ENCODE results near the gene EIF2A.
"Not testable (repeated sequence)": the region's sequence is repeated elsewhere in the genome, so short reads cannot be mapped to it uniquely, and the experiment has no call there.

Gene EIF2A

GRCh38 chr3:150544041-150544440, 2.5 kb upstream of the EIF2A start:
- DNase-seq, result no peak

- DNase-seq, result no peak
Measured at GRCh38 chr3:150544726-150545125, 1.9 kb upstream of the EIF2A start.

DNA sequence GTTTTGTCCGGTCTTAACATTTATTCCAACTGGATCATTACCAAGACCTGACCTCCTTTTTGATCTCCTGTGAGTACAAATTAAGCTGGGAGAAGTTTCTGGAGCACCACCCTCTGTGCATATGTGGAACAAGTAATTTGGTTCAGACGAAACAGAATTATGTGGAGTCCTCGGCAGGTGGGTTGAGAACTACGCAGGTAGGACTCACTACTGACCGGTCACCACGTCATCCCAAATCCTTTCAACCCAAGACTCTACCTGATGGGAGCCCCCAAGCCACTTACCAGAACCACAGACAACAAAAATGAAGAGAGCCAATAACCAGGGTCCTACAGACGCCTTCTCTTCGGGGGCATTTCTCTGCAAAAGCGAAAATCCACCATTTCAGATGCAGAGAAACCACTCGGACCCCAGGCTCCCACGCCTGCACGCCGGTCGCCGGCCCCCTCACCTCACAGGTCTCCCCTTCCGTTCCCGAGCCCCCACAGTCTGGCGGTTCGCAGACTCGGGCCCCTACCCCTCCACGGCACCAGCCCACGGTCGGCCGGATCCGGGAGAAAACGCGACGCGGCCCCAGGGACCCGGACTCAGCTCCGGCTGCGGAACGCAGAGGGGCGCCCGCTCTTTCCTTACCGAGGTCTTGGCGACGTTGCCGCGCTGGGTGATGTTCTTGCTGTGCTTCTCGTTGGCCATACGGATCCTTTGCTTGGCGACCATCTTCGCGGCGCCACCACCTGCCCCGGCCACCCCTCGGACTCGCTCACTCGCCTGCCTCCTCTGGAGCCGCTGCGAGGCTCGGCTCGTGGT, 965 bp upstream of the EIF2A start:
- DNase-seq, result no peak

- DNase-seq, result no peak
Measured at GRCh38 chr3:150547045-150547741, 606 bp downstream of the EIF2A start.

DNA sequence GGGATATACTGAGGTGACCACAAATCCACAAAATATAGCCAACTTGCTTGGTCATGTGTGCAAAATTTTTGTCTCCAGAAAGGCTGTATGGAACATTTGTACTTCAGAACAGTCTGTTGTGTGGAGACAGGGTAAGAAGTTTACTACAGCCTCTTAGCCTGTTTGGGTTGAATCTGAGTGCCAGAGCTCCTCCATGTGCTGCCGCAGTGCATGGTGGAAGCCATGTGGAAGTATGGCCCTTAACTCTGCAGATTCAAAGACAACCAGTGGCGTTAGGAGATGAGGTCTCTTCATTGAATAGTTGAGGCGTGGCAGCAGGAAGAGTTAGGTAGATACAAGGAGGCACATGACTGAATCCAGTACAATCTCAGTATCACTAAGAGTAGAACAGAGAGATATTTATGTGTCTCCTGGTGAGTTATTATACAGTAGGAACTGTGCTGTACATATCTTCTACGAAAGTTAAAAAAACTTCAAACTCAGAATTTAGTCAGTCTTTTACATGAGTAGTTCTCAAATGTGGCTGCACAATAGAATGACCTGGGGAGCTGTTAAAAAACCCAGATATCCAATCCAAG, 9.4 kb downstream of the EIF2A start:
- DNase-seq, result no peak

DNA sequence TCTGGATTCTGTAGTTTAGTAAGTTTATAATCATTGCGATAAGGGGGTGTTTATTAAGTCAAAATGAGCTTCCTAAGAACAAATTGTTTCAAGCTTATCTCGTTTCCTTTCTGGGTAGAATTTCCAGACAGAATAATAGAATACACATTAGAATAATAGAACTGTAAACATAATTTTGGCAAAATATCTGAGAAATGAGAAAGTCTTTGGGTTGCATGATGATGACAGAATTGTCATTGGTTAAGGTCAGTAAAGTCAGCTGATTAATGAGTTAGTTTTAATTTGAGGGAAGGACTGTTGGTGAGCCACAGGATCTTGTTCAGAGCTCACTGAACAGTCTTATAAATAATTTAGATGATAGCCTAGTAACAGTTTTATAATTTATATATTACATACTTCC, 10.2 kb downstream of the EIF2A start:
- DNase-seq, result no peak

- DNase-seq, result no peak
Measured at GRCh38 chr3:150557725-150558124, 11.1 kb downstream of the EIF2A start.

- no peak for DNase-seq
Measured at GRCh38 chr3:150564243-150564642, 17.7 kb downstream of the EIF2A start.

DNA sequence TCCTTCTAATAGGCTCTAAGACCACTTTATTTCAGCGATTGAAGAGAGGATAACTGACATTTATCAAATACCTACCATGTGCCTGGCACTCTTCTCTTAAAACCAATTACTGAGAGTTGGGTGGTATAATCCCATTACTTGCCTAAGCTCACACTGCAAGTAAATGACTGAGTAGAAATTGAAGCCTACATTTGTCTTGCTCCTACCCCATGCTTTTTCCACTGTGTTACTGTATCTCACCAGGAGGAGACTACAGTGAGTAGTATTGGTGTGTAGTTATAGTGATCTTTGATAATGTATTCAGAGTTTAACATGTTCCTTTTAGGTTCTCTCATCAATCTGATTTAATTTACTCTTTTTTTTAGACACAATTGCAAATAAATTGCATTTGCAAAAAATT, 20.7 kb downstream of the EIF2A start:
- DNase-seq, result no peak

- DNase-seq, result no peak
Measured at GRCh38 chr3:150577855-150578254, 31.3 kb downstream of the EIF2A start.

DNA sequence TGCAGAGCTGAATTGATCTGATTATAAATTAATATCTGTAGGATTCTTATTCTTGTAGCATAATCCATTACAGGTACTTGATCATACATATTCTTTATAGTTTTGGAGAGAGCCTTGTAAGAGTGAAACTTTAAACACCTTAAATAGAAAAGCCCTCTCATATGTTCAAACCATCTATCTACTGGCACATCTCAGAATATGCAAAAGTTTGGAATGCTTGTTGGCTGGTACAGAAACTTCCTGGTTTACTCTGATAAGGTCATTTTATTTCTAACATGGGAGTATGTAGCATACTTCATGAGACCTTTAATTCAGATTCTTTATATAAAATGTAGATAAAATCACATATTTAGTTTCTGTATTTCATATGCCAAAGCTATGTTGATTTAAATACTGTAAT, 34.6 kb downstream of the EIF2A start:
- no peak for DNase-seq

DNA sequence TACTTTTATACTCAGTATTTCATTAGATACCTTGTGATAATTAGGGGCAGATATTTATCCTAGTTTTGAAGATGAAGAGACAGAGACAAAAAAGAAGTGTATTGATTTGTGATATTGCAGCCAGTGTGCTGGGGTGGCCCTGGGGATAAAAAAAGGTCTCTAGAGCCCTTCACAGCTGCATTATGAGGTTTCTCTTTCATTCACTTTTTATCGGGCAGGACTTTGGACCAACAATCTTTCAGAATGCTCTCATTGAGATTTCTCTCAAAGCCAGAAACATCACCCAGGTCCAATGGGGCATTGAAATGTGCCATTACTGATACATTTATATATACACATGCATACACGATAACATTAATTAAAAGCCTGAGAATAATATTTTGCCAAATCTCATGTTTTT, 36.0 kb downstream of the EIF2A start:
- DNase-seq, result no peak

DNA sequence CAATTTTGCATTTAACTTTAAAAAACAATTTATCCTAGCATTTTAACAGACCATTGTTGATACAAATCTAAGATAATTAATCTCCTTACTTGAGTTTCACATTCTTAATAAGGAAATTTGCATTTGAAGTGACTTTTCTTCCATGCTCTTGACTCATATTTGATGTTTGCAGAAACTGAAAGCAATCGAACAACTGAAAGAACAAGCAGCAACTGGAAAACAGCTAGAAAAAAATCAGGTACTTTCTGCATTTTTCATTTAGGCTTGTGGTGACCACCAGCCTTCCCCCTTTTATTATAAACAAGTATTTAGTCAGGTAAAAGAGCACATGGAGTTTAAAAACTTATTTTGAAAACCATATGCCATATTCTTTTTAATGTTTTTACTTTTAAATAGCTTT, 36.4 kb downstream of the EIF2A start:
- DNase-seq, result no peak

DNA sequence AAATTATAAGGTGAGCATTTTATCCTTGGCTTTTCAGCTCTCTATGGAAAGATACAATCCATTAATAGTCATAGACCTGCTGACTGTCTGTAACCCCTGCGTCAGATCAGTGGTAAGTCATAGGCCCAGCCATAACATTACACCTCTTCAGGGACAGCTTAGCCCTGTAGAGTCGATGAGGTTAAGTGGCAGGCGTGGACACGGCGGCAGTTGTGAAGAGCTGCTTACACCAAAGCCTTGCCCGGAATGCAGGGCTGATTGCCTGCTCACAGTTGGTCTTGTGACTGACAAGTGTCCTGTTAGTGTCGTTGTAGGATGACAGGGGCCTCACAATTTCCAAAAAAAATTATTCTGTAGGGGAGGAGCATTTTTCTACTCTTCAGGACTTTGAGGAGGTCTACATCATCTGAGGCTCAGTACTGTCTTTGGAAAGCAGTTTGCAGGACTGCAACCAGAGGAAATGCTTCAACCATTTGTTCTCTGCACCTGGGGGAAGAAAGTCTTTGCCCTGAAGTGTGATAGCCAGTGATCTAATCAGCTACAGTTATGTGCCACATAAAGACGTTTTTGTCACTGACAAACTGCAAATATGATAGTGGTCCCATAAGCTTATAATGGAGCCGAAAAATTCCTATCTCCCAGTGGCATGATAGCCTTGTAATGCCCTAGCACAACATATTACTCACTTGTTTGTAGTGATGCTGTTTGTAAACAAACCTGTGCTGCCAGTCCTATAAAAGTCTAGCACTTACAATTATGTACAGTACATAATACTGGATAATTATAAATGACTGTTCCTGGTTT, 41.6 kb downstream of the EIF2A start:
- no peak for DNase-seq

DNA sequence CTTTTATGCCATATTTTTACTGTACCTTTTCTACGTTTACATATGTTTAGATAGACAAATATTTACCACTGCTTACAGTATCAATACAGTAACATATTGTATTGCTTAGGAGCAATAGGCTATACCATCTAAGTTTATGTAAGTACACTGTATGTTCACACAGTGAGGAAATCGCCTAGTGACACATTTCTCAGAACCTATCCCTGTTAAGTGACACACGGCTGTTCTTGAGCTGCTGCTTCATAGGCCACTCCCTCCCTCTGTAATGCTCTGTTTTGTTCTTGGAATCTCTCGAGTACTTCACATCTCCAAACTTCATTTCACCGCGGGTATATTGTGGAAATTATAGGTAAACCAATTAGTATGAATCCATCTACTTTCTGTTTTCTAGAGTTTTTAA, 43.2 kb downstream of the EIF2A start:
- DNase-seq, result no peak

- no peak for DNase-seq
Measured at GRCh38 chr3:150594150-150594549, 47.6 kb downstream of the EIF2A start.

GRCh38 chr3:150597646-150598045, 51.1 kb downstream of the EIF2A start:
- DNase-seq, result no peak

DNA sequence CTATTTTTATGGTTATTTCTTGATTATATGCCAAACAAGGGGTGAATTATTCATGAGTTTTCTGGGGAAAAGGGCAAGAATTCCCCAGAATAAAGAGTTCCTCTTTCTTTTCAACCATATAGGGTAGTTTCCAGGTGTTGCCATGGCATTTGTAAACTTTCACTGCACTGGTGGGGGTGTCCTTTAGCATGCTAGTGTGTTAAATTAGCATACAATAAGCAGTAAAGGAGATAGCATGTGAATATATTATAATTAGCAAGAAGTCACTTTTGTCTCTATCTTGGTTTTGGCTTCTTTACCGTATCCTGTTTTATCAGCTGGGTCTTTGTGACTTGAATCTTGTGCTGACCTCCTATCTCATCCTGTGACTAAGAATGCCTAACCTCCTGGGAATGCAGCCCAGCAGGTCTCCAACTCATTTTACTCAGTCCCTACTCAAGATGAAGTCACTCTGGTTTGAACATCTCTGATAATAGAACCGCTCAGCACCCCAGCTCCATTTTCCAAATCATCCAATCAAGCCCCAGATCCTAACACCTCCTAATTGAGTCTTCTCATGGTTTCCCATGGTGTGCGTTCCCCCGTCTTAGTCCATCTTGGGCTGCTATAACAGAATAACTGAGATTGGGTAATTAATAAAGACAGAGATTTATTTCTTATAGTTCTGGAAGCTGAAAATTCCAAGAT, 53.2 kb downstream of the EIF2A start:
- no peak for DNase-seq

DNA sequence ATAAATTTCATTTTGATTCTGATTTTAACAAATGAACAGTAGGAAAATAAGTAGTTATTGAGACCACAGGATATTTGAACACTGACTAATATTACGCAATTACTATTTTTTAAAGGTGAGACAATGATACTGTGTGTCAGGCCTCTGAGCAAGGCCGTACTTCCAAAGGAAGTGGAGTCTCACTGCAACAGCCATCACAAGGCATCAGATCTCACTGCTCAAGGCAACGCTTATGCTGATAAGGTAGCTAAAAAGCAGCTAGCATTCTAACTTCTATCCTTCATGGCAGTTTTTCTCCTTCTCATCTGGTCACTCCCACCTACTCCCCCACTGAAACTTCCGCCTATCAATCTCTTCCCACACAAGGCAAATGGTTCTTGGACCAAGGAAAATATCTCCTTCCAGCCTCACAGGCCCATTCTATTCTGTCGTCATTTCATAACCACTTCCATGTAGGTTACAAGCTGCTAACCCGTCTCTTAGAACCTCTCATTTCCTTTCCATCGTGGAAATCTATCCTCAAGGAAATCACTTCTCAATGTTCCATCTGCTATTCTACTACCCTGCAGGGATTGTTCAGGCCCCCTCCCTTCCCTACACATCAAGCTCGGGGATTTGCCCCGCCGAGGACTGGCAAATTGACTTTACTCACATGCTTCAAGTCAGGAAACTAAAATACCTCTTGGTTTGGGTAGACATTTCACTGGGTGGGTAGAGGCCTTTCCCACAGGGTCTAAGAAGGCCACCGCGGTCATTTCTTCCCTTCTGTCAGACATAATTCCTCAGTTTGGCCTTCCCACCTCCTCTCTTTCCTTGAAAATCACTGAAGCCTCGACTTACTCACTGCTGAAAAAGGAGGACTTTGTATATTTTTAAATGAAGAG, 54.3 kb downstream of the EIF2A start:
- DNase-seq, result not testable (repeated sequence)

GRCh38 chr3:150602426-150603152, 56.0 kb downstream of the EIF2A start:
- DNase-seq, result no peak
